ENCODE results near the gene RASIP1.

DNA sequence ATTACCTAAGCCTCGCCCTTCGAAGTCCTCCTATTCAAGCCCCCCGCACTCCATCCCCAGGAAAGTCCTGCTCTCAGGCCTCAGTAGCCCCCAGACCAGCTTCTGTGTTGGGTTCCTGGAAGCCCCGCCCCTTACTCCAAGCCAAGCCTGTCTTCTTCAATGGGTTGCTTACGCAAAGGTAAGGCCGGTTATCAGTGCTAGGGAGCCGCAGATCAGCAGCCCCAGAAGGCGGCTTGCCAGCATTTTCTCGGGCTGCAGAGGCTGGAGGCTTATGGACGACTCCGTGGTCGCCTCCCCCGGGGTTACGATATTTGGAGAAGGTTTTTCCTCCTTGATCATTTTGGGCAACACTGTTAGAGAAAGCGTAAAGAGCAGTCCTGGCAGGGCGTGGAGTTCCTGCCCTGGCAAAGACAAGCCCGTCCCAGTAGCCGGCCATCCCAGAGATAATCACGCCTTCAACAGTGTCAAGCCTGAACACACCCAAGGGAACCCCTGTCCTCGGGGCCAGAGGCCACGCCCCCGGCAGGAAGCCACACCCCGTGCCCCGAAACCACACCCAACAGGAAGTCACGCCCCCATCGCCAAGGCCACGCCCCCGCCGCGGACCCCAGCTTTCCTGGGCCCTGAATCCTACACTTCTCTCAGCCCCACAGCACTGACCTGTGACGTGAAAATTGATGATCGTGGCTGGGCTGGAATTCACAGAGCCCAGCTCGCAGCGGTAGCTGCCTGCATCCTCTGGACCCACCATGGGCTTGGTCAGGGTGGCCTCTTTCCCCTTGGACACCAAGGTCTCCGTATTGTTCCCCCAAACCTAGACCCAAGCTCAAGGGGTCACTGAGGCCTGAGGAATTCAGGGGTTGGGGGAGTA is 954 bp upstream of the RASIP1 start:
- TF ChIP-seq, protein P1, sequence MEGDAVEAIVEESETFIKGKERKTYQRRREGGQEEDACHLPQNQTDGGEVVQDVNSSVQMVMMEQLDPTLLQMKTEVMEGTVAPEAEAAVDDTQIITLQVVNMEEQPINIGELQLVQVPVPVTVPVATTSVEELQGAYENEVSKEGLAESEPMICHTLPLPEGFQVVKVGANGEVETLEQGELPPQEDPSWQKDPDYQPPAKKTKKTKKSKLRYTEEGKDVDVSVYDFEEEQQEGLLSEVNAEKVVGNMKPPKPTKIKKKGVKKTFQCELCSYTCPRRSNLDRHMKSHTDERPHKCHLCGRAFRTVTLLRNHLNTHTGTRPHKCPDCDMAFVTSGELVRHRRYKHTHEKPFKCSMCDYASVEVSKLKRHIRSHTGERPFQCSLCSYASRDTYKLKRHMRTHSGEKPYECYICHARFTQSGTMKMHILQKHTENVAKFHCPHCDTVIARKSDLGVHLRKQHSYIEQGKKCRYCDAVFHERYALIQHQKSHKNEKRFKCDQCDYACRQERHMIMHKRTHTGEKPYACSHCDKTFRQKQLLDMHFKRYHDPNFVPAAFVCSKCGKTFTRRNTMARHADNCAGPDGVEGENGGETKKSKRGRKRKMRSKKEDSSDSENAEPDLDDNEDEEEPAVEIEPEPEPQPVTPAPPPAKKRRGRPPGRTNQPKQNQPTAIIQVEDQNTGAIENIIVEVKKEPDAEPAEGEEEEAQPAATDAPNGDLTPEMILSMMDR (IDR thresholded peaks at IDR 0.05), result no peak
- TF ChIP-seq EZH2 (IDR thresholded peaks at IDR 0.05; ENCODE audit: borderline replicate concordance, insufficient read depth, low read depth, low read length, poor library complexity, severe bottlenecking), result no peak
